Activated B cell treated with CpG ODN at 0.5 μM for 24 hours (primary cell): ENCODE data around the gene KDM5B. TPM values are rescaled to one million over a fixed set of nuclear protein-coding genes. Genes with fewer than 3 reads are reported as not detected.
A peak's percentile ranks its signal among the peaks of the same experiment; 100 is the strongest.
"Not testable (repeated sequence)": the region's sequence is repeated elsewhere in the genome, so short reads cannot be mapped to it uniquely, and the experiment has no call there.

Experiments
- ATAC-seq: fragments of 200-7000 bp; cut with Tn5 transposase; one replicate; pipeline ENCODE4 v1.10.0; 2021; ENCODE audit warnings: low read depth, mild to moderate bottlenecking, moderate library complexity
- CTCF ChIA-PET: fragments of 350-600 bp; sonication (Branson Sonifier 250); formaldehyde crosslinking; loops from one replicate; lab custom pipeline; 2021; ENCODE audit warnings: antibody characterized with exemption; lab: Charles Lee
- POLR2A ChIA-PET: fragments of 350-600 bp; sonication (Branson Sonifier 250); formaldehyde crosslinking; loops from one replicate; lab custom pipeline; 2021; ENCODE audit warnings: antibody characterized with exemption; lab: Charles Lee
- DNase-seq: peaks from one replicate; pipeline ENCODE4 v3.0.0; 2022
- H3K27ac Mint-ChIP-seq: one replicate; pipeline ENCODE4 v1.8.0; 2020; ENCODE audit warnings: mixed read lengths
- H3K27me3 Mint-ChIP-seq: one replicate; pipeline ENCODE4 v1.8.0; 2021; ENCODE audit warnings: mixed read lengths
- H3K36me3 Mint-ChIP-seq: one replicate; pipeline ENCODE4 v1.8.0; 2021; ENCODE audit warnings: low read depth, mixed read lengths
- H3K4me1 Mint-ChIP-seq: one replicate; pipeline ENCODE4 v1.8.0; 2021; ENCODE audit warnings: mixed read lengths
- H3K4me3 Mint-ChIP-seq: one replicate; pipeline ENCODE4 v1.8.0; 2020; ENCODE audit warnings: mild to moderate bottlenecking, mixed read lengths
- H3K9me3 Mint-ChIP-seq: one replicate; pipeline ENCODE4 v1.8.0; 2020; ENCODE audit warnings: mixed read lengths
- CTCF ChIP-seq: fragments of 200-600 bp; IDR thresholded peaks from one replicate; pipeline ENCODE4 v1.8.0; 2022; ENCODE audit warnings: antibody characterized with exemption, mild to moderate bottlenecking
- intact Hi-C: fragments of 100-400 bp; cut with micrococcal nuclease; formaldehyde crosslinking; loops from one replicate; pipeline ENCODE4 v1.15.1; 2024
- total RNA-seq: library from RNA; stranded (reverse); gene quantifications from 2 replicates; pipeline ENCODE4 v1.2.3, GENCODE V29; 2022

Gene KDM5B
- total RNA-seq, 1 donor from 2014 or later, result 43.5 TPM

DNA sequence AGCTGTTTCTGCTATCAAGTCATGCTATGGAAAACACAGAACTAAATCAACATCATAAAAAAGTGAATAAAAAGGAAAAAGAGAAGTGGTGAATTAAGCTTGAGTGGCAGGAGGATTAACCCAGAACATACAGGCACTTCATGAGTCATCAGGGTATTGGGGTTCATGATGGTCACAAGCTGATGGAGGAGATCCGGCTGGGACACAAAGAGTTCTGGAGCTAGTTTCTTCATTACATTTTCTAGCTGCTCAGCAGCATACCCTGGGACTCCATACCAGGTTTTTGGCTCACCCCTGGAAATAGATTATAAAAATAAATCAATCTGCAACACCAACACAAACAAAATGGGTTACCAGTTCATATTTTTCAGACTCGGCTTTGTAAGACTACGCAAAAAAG is 55.4 kb downstream of the KDM5B start:
- DNase-seq (no peak), ATAC-seq (no peak)
- intact Hi-C loops, result loop anchor here (5.0 kb wide), 1 partner anchor 100 kb away; no protein-coding TSS in a partner anchor
- H3K4me3 Mint-ChIP-seq, result no peak overlapping the region
- no peak for TF ChIP-seq CTCF
- no peaks in the 10 kb centered on the region for H3K4me1 Mint-ChIP-seq
- no peaks in the 10 kb centered on the region for H3K9me3 Mint-ChIP-seq
- peaks cover 78% of the 10 kb centered on the region for H3K36me3 Mint-ChIP-seq
- POLR2A ChIA-PET, result no interaction called here
- no peak overlapping the region for H3K27ac Mint-ChIP-seq
- no peaks in the 10 kb centered on the region for H3K27me3 Mint-ChIP-seq
- CTCF ChIA-PET, result interaction anchor here (0.9 to 5.6 kb wide), 2 partner anchors 101 to 247 kb away, joined by 3 to 33 read pairs; no protein-coding TSS in a partner anchor

DNA sequence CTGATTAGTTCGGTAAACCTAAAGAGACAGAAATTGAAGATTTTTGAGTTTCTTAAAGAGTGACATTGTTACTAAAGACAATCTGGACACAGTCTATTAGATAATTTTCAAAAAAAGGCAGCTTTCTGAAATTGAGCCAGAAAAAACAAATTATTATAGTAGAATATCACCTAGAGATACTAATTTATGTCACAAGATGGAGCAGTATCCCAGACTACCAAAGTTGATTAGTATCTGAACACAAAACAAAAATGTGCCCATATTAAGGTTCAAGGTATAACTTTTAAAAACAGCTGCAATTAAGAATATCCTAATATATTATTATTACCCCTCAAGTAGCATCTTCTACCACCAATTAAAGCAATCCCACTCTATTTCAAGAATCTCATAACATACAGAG is 57.5 kb downstream of the KDM5B start:
- H3K9me3 Mint-ChIP-seq, result no peaks in the 10 kb centered on the region
- no peak overlapping the region for H3K4me3 Mint-ChIP-seq
- ChIA-PET POLR2A (interaction anchor here (2.4 kb wide), 1 partner anchor 256 kb away, joined by 5 read pairs; the partner anchor contains the start of gene TMEM183A), CTCF (interaction anchor here (0.9 to 5.6 kb wide), 4 partner anchors 103 to 257 kb away, joined by 3 to 33 read pairs (median 6); no protein-coding TSS in a partner anchor)
- DNase-seq (no peak), ATAC-seq (peak; percentile 25)
- H3K36me3 Mint-ChIP-seq, result peaks cover 74% of the 10 kb centered on the region
- intact Hi-C loops, result loop anchor here (1.0 to 5.0 kb wide), 2 partner anchors 102 to 249 kb away; no protein-coding TSS in a partner anchor
- no peak for TF ChIP-seq CTCF
- no peaks in the 10 kb centered on the region for H3K4me1 Mint-ChIP-seq
- H3K27me3 Mint-ChIP-seq, result no peaks in the 10 kb centered on the region
- H3K27ac Mint-ChIP-seq, result no peak overlapping the region

GRCh38 chr1:202750024-202750423 is 58.2 kb downstream of the KDM5B start:
- intact Hi-C loops, result loop anchor here (1.0 to 5.0 kb wide), 2 partner anchors 102 to 249 kb away; no protein-coding TSS in a partner anchor
- POLR2A ChIA-PET, result interaction anchor here (2.4 kb wide), 1 partner anchor 257 kb away, joined by 5 read pairs; the partner anchor contains the start of gene TMEM183A

GRCh38 chr1:202745323-202745888 is 62.8 kb downstream of the KDM5B start:
- Mint-ChIP-seq H3K4me1 (no peaks in the 10 kb centered on the region), H3K4me3 (no peak overlapping the region), H3K27me3 (no peaks in the 10 kb centered on the region), H3K27ac (no peak overlapping the region), H3K36me3 (peaks cover 83% of the 10 kb centered on the region), H3K9me3 (peaks cover 4% of the 10 kb centered on the region)
- CTCF ChIA-PET, result no interaction called here
- DNase-seq, result no peak
- TF ChIP-seq CTCF, result no peak
- ATAC-seq, result no peak
- POLR2A ChIA-PET, result no interaction called here
- intact Hi-C loops, result loop anchor here (5.0 kb wide), 1 partner anchor 782 kb away; no protein-coding TSS in a partner anchor

More at GRCh38 chr1:202750024-202750423, 58.2 kb downstream of the KDM5B start:
- Mint-ChIP-seq H3K9me3 (peaks cover under 1% of the 10 kb centered on the region), H3K27ac (no peak overlapping the region), H3K36me3 (peaks cover 74% of the 10 kb centered on the region), H3K4me1 (no peaks in the 10 kb centered on the region), H3K4me3 (no peak overlapping the region), H3K27me3 (no peaks in the 10 kb centered on the region)
- CTCF ChIA-PET, result interaction anchor here (1.2 to 5.6 kb wide), 3 partner anchors 103 to 249 kb away, joined by 4 to 33 read pairs (median 7); no protein-coding TSS in a partner anchor
- no peak for TF ChIP-seq CTCF
- no peak for ATAC-seq
- DNase-seq, result no peak

GRCh38 chr1:202744770-202745169 is 63.5 kb downstream of the KDM5B start:
- H3K27ac Mint-ChIP-seq, DNase-seq, CTCF ChIA-PET, H3K9me3 Mint-ChIP-seq, ATAC-seq, H3K4me3 Mint-ChIP-seq, H3K27me3 Mint-ChIP-seq, POLR2A ChIA-PET, H3K4me1 Mint-ChIP-seq: not testable (repeated sequence)
- intact Hi-C loops, result loop anchor here (5.0 kb wide), 1 partner anchor 783 kb away; no protein-coding TSS in a partner anchor
- H3K36me3 Mint-ChIP-seq, result peaks cover 81% of the 10 kb centered on the region
